Brain pericyte (primary cell): ENCODE results near the gene HEATR9.

Source experiments
- DNase-seq: peaks from one replicate; pipeline ENCODE4 v3.0.0-alpha.2; 2012; ENCODE audit warnings: low read depth, low spot score

Gene HEATR9

DNA sequence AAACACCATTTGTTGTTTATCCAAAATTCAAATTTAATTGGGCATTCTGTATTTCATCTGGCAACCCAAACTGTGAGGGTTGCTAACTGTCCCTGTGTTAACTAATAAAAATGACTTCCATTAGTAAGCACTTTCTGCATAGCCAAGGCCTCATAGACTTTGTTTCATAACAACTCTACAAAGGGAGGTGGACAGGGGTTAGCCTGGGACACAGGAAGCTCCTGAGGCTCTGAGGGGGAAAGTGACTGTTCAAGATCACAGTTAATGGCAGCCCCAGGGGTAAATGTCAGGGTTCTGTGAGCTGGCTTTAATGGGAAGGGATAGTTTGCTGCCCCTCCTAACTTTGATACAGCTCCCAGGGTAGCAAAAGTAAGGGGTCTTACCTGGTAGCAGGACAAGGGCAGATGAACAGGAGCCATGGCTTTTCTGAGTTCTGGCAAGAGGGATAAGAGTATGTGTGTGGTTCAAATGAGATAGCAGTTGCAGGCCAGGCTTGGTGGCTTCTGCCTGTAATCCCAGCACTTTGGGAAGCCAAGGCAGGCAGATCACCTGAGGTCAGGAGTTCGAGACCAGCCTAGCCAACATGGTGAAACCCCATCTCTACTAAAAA lies 2.2 kb downstream of the HEATR9 start:
- DNase-seq = no peak

DNA sequence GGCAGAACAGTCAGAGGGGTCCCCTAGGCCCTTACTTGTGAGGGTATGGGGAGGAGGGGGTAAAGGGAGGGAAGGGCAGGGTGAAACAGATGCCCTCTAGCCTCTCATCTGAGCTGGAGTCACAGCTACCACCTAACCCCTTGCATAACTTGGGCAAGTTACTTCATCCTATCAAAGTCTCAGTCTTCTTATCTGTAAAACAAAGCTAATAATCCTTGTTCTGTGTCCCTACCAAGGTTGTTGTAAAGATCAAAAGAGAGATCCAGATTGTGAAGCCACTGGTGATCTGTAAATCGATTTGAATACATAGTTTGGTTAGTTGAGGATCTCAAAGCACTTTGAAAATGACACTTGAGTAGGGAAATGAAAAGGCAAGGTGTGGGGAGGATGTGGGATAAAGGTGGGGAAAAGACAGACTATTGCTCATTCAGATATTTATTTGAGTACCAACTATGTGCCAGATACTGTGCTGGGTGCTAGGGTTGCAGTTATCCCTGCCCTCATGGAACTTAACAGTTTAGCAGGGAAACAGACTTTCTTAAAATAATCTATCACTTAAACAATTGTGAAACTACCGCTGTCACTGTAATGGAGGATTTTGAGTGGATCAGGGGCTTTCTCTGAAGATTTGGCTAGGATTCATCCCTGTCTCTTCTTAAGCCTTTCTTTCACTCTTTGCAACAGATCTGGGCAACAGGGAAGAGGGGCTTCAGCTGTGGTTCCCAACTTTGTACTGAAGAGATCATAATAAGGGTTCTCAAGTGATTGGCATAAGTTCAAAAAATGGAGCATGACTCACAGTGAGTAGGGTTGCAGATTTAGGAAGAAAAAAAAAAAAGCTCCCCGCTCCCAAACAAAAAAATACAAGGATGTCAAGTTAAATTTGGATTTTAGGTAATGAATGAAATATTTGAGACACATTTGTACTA lies 3.0 kb downstream of the HEATR9 start:
- no peak for DNase-seq

- no peak for DNase-seq
These were observed 3.8 kb downstream of the HEATR9 start for GRCh38 chr17:35864853-35865252.

DNA sequence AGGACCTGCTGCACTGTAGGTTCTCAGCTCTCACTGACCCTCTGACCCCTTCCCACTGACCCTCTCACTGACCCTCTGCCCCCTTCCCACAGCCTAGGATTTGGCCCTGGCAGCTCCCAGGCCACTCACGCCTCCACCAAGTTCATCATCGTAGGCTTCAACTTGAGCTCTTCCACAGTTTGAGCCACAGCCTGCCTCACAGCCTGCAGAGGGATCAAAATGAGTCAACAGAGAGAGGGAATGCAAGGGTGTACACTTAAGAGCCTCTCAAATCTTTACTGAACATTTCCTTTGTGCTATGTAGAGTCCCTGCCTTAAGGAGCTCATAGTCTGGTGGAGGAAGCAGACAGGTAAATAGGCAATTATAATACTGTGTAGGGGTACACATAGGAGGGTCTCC lies 12.1 kb downstream of the HEATR9 start:
- no peak for DNase-seq

GRCh38 chr17:35855965-35856364 lies 12.7 kb downstream of the HEATR9 start:
- DNase-seq = no peak

DNA sequence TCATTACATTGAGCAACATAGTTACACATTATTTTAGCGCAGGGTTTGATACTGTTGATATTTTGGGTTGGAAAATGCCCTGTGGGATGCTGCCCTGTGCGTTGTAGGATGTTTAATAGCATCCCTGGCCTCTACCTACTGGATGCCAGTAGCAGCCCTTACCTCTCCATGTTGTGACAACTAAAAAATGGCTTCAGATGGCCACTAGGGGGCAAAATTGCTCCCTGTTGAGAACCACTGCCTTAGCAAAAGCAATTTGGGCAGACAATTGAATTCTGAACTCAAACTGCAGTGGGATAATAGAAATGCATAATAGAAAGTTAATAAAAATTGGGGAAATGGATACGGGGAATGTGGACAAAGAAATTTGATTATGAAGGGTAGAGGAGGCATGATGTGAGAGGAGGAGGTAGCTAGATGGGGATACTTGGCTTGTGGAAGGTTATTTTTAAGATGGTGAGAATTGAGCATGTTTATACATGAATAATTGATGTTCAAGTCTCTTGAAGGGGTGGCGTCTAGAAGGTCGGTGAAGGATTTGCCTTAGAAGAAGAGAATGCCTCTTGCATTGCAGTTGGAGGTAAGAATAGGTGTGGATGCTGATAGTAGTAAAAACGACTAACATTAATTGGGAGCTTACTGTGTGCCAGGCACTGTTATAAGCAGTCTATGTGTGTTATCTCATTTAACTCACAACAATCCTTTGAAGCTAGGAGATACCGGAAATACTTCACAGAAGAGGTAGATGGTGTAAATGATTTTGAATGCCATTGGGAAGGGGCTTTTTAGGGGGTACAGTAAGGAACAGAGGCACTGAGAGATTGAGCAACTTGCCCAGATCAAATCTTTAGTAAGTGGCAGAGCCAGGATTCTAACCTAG lies 19.0 kb downstream of the HEATR9 start:
- no peak for DNase-seq

GRCh38 chr17:35847633-35848373 lies 20.9 kb downstream of the HEATR9 start:
- DNase-seq = no peak

DNA sequence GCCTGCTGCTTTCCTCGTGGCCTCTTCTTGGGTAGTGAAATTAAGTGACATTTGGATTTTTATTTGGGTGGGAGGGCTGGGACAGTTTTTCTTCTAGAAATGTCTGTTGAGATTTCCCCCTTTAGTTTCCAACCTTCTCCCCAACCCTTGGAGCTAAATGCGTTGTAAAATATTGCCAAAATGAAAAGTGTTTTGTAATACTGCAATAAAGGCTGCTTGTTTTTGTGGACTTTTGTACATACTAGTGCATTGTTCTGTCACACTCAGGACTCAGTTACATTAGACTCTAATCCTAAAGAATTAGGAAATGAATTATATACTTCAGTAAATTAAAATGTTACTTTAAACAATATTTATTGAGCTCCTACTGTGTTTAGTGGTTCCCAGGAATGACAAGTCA lies 21.7 kb downstream of the HEATR9 start:
- DNase-seq = no peak

- DNase-seq = no peak
These were observed 22.5 kb downstream of the HEATR9 start for GRCh38 chr17:35846055-35846809.

DNA sequence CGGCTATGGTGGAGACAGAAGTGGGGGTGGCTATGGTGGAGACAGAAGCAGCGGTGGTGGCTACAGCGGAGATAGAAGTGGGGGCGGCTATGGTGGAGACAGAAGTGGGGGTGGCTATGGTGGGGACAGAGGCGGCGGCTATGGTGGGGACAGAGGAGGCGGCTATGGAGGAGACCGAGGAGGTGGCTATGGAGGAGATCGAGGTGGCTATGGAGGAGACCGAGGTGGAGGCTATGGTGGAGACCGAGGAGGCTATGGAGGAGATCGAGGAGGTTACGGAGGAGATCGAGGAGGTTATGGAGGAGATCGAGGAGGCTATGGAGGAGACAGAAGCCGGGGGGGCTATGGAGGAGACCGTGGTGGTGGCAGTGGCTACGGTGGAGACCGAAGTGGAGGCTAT lies 24.1 kb downstream of the HEATR9 start:
- no peak for DNase-seq

DNA sequence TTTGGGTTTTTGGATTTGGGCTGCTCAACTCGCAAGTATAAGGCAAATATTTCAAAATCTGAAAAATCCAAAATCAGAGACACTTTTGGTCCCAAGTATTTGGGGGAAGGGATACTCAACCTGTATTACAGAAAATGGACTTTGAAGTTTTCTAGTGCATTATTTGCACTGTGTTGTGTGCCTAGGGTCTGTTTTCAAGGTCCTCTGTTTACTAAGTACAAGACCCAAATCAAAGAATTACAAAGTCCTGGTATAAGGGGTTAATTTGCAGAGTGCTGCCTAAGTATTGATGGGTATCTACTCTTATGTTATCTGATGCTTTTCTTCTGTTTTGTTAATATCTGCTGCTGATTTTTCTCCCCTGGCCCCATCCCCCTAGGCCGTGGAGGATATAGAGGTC lies 25.0 kb downstream of the HEATR9 start:
- DNase-seq = no peak

DNA sequence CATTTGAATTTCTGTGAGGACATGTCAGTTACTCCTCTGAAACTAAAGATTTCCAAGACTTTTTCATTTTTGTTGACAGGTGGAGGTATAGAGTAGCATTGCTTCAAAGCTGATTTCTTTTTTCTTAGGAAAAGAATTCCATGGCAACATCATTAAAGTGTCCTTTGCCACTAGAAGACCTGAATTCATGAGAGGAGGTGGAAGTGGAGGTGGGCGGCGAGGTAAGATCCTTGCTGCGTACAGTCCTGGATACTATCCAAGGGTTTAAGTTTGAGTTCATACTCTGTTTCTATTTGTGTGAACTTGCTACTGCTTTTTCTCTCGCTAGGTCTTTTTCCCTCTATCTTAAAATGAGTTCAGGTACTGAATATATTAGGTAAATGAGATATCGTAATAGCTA lies 26.5 kb downstream of the HEATR9 start:
- no peak for DNase-seq

DNA sequence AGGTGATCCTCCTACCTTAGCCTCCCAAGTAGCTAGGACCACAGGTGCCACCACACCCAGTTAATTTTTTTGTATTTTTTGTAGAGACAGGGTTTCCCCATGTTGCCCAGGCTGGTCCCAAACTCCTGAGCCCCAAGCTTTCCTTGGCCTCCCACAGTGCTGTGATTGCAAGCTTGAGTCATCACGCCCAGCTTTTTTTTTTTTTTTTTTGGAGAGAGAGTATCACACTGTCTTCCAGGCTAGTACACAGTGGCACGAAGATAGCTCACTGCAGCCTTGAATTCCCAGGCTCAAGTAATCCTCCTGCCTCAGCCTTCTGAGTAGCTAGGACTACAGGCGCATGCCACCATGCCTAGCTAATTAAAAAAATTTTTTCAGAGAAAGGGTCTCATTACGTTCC lies 27.2 kb downstream of the HEATR9 start:
- DNase-seq = no peak

GRCh38 chr17:35841101-35841500 lies 27.6 kb downstream of the HEATR9 start:
- no peak for DNase-seq

DNA sequence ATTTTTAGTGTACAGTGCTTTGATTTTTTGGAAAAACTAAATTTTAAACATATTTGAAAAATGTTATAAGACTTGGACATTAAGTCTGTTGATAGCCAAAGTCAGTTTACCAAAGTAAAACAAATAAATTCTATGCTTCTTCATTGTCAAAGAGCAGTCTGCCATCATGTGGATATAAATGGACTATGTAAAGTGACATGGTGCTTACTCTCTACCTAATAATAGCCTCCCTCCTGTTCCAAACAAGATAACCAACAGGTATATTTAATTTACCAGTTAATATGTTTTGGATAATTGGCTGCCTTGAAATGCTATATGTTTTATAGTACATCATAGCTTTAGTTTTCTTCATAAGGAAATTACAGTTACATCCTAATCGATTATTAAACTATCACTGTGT lies 43.5 kb downstream of the HEATR9 start:
- no peak for DNase-seq

DNA sequence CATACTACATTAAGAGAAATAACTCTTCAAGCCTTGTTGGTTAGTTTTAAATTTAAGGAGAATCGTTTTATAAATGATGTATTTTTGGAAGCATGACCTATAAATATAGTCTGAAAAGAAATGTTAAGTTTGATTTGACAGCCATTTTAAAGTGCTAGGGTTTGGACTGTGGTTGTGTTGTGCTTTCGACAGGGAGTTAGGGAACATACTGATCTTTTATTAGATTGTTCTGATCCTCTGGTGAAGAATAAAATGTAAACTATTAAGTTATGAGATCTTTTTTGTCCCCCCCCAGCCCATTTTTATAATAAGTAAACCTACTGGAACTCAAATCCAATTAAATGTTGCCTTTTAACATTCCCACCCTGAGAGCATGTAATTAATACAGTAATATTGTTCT lies 47.4 kb downstream of the HEATR9 start:
- no peak for DNase-seq

DNA sequence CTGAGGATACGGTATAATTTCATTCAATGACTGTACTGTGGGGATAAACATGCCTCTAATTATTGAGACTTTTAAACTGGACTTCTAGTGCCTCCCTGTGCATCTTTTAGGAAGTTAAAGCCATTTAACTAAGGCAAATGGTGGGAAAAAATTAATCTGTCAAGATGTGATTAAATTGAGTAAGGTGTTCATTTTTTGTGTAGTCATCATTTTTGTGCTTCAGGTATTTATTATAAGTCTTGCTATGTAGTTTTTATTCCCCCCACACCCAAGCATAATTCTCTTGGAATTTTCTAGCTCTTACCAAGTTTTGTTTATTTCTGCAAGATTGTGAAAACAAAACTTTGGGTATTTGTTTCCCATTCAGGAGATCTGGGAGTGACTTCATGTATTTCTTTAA lies 49.2 kb downstream of the HEATR9 start:
- no peak for DNase-seq

DNA sequence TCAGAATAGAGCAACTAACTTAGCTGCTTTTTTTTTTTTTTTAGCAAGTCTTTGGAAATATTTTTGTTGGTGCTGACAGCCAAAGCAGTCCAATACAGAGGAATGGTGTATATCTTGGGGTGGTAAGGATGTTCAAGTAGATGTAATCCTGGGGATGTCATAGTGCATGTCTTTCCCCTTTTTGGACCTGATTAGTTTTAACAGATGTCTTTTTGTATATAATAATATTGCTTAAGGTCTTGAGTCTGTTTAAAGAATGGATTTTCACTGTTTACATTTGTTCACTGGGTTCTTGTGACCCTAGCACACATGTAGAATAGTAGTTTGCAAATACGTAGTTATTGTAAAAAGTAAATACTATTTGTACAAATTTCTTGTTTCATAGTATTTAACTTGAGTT lies 51.5 kb downstream of the HEATR9 start:
- DNase-seq = no peak

GRCh38 chr17:35816723-35817122 lies 52.0 kb downstream of the HEATR9 start:
- DNase-seq = no peak

GRCh38 chr17:35812456-35812855 lies 56.2 kb downstream of the HEATR9 start:
- DNase-seq = no peak

DNA sequence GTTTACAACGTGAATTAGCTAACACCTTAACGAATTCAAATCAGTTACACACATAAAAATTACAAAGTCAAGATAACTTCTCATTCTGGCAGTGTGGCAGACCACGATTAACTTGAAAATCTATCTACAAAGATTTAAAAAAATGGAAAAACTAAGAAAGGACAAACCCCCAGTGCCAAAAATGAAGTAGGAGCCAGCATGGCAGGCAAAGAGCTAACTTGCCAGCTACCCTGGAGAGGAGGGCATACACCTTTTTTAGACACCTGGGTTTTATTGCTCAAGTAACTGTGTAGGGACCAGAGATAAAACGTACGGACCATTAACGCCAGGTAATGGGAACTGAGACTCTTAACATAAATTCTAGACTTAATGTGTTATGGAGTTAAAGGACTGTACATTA lies 56.9 kb downstream of the HEATR9 start:
- no peak for DNase-seq
